T1000 (cell line): ENCODE data around the gene SCGB3A1.

ENCODE experiments used
- DNase-seq: peaks from one replicate; lab custom pipeline; 2025; ENCODE audit warnings: mixed read lengths; lab: John Stamatoyannopoulos, UW

Gene SCGB3A1

DNA sequence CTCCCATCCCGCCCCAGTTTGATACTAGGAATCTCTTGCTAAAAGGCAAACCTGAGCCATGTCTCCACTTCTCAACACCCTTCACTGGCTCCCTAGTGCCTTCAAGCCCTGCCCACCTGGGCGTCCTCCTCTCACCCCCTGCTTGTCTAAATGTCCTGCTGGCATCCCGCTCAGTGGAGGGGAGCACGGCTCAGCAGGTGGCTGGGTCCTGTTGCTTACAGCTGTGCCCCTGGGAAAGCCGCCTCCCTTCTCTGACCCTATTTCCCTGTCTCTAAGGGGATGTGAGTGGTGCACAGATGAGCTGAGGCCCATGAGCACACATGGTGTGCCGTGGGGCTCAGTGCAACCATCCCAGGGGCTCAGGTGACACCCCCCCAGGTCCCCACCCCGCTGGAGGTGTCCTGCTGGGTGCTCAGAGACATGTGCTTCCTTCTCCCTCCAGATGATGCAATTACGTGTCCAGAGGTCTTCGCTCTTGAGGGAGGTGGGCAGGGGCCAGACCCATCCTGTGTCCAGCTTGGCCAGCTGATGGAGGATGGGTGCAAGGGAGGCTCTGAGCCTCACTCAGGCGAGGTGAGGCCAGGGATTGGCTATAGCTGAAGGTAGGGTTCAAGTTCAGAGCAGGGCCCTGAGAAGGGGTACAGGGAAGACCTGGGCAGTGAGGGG lies 34.0 kb upstream of the SCGB3A1 start:
- no peak for DNase-seq

DNA sequence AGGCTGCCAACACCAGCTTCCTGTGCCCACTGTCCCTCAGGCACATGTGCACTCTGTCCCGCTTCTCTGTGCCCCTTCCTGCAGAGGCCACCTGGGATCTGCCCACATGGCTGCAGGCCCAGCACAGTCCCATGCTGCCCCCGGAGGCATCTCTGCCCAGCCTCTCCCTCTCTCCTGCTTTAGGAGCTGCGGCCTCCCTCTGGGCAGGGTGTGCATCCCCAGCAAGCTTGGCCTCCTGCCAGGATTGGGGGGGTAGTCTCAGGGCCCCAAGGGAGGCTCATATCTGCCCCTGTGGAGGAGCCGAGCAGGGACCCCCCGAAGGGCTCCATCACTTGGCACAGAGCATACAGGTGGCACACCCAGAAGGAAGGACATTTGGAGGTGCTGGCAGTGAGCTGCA lies 33.3 kb upstream of the SCGB3A1 start:
- DNase-seq: no peak

- no peak for DNase-seq
These were observed 32.5 kb upstream of the SCGB3A1 start for GRCh38 chr5:180623844-180624243.

DNA sequence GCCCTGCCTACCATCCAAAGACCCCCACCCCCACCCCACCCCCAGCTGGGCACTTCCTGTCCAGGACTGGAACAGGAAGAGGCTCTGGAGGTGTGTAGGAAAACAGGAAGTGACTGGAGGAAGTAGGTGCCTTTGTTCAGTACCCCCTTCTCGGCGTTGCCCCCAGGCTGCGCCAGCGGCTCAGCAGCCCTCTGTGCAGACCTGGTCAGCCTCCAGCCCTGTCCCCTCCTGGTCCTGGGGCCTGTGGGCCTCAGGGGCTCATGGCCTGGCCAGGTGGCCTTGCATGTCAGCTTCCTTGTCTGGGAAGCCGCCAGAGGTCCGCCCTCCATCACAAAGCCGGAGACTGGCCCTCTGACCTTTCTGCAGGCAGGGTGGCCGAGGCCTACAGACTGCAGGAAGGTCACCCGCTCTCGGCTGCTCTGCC lies 32.1 kb upstream of the SCGB3A1 start:
- no peak for DNase-seq

- no peak for DNase-seq
These were observed 31.6 kb upstream of the SCGB3A1 start for GRCh38 chr5:180622910-180623309.

DNA sequence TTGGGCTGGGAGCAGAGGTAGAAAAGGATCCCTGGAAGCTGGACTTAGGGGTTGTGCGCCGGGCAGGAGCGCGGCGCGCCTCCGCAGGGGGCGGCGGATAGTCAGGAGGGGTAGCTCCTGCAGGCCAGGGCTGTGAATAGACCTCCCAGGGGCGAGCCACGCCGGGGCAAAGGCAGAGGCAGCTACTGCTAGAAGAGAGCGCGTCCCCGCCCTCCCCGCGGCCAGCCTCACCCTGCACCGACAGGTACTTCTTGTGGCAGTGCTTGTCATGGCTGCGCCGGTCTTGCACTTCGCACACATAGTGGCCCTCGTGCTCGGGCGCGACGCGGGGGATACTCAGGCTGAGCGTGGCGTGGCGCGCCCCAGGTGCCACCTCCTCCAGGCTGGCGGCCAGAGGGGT lies 30.0 kb upstream of the SCGB3A1 start:
- no peak for DNase-seq

GRCh38 chr5:180620014-180620413 lies 28.7 kb upstream of the SCGB3A1 start:
- DNase-seq: no peak

- DNase-seq: no peak
These were observed 28.2 kb upstream of the SCGB3A1 start for GRCh38 chr5:180619563-180619915.

GRCh38 chr5:180618829-180619562 lies 27.7 kb upstream of the SCGB3A1 start:
- DNase-seq: no peak

GRCh38 chr5:180618487-180618828 lies 27.2 kb upstream of the SCGB3A1 start:
- no peak for DNase-seq

- DNase-seq: no peak
These were observed 22.5 kb upstream of the SCGB3A1 start for GRCh38 chr5:180613814-180614188.

- no peak for DNase-seq
These were observed 22.0 kb upstream of the SCGB3A1 start for GRCh38 chr5:180613188-180613813.

- no peak for DNase-seq
These were observed 21.4 kb upstream of the SCGB3A1 start for GRCh38 chr5:180612683-180613082.

DNA sequence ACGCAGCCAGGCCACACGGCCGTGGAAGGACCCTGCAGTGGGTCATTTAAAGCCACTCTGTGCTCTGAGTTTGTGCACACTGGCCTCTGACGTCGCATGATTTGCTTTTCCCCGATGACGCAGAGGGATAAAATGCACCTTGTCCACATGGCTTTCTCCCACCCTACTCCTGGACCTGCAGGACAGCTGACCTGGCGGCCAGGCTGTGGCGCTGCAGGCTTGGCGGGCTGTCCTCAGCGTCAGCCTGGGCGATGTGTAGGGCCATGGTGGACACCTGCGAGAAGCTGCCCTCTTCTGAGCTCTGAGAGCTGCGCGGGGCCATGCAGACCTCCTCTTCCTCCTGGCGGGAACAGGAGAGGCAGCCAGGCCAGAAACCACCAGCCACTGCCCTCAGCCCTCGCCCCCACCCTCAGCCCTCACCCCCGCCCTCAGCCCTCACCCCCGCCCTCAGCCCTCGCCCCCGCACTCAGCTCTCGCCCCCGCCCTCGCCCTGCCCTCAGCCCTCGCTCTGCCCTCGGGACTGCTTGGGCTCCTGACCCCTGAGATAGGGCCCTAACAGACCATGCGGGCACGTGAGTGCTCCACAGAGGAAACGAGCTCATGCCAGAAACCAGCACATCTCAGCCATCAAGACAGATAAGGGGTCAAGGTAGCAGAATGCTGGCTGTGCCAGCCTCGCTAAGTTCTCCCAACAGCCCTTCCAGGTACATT lies 20.0 kb upstream of the SCGB3A1 start:
- DNase-seq: no peak

DNA sequence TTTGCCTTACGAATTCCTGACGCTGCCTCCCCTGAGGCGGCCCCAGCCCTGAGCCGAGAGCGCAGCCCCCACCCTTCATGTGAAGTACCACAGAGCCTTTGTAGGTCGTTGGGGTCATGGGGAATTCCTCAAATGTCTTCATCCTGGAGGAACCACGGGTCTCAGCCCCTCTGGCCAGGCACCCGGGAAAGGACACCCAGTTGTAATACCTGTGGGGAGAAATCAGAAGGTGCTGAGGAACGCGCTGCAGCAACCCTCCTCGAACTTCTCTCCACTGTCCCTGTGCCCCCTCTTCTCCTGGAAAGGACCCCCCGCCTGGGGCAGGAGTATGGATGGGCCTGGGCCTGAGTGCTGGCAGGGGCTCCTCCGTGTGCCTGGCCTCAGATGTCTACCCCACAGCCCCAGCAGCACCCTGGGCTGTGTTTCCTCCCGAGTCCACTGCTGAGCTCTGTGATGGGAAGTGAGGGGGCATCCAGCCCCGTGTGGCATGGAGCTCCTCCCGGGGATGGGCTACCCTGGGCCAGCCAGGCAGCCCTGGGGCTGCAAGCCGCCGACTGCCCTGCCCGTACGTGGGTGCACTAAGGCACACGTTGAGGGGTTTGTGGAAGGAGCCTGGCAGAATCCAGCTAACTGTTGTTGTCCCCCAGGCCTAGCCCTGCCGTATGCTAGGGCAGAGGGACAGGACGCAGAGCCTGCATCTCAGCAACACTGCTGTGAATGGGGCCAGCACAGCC lies 18.7 kb upstream of the SCGB3A1 start:
- DNase-seq: no peak

DNA sequence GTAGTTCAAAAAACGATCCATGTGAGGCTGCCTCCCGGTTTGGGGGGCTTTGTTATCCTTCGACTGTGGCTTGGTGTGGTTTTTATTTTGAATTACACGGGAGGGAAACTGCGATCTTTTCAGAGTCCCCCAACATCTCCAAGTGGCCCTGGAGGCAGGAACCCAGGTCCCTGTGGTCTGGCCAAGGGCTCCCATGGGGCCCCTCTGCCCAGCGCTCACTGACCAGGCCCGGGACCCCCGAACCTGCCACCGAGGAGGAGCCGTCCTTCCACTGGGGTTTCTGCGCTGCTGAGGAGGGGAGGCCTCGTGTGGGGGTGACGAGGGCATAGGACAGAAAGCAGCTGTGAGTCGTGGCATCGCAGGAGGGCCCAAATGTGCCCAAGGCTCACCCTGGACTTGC lies 18.1 kb upstream of the SCGB3A1 start:
- no peak for DNase-seq

- no peak for DNase-seq
These were observed 17.4 kb upstream of the SCGB3A1 start for GRCh38 chr5:180608572-180609310.

GRCh38 chr5:180607861-180608571 lies 16.7 kb upstream of the SCGB3A1 start:
- no peak for DNase-seq

GRCh38 chr5:180606215-180606785 lies 15.0 kb upstream of the SCGB3A1 start:
- no peak for DNase-seq

DNA sequence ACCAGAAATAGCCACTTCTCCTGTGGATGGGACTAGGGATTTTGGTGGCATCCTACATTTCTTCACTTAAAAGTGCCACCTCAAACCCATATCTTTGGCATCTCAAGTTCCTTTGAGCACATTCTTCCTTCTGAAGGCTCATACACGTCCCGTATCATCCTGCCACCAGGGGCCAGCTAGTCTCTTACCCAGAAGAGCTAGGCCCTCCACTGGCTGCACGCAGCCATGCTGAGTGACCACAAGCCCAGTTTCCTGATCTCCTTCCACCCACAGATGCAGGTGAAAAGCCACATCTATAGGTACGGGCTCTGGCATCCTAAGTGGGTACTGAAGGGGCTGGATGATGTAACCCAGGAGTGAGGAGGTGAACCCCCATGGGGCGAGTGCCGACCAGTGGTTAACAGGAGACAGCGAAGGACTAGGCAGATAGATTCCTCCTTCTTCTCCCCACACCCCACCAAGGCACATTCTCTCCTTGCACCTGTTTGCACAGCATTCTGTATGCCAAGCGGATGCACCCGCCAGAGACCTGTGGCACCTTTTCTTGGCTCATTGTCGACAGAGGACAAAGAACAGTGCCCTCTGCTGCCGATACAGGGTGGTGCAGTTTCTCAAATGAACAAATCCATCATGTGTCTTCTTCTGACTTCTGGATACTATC lies 14.4 kb upstream of the SCGB3A1 start:
- DNase-seq: no peak
